Smooth muscle cell (in vitro differentiated cells): Measurements from ENCODE around the gene ANTXR1. TPM values are rescaled to one million over a fixed set of nuclear protein-coding genes. Genes with fewer than 3 reads are reported as not detected.
A peak's percentile ranks its signal among the peaks of the same experiment; 100 is the strongest.

Source experiments
- DNase-seq: peaks from one replicate; lab custom pipeline; 2025; ENCODE audit not compliant: unreplicated experiment; lab: John Stamatoyannopoulos, UW
- H2AFZ ChIP-seq: fragments of 200-600 bp; sonication (generic); 2 replicates; pipeline ENCODE4 v1.6.0; 2016; ENCODE audit warnings: antibody characterized with exemption, low read depth, mild to moderate bottlenecking
- H3F3A ChIP-seq: fragments of 200-600 bp; sonication (generic); 2 replicates; pipeline ENCODE4 v1.6.0; 2017; ENCODE audit warnings: antibody characterized with exemption, low read depth
- H3K27ac ChIP-seq: fragments of 200-600 bp; sonication (generic); 2 replicates; pipeline ENCODE4 v1.5.1; 2016; ENCODE audit warnings: low read depth, mild to moderate bottlenecking
- H3K27me3 ChIP-seq: fragments of 200-600 bp; sonication (generic); 2 replicates; pipeline ENCODE4 v1.6.1; 2016; ENCODE audit warnings: low read depth, mild to moderate bottlenecking
- H3K36me3 ChIP-seq: fragments of 200-600 bp; sonication (generic); 2 replicates; pipeline ENCODE4 v1.5.1; 2016; ENCODE audit warnings: low read depth
- H3K4me1 ChIP-seq: fragments of 200-600 bp; sonication (generic); 2 replicates; pipeline ENCODE4 v1.5.1; 2016; ENCODE audit warnings: low read depth
- H3K4me2 ChIP-seq: fragments of 200-600 bp; sonication (generic); 2 replicates; pipeline ENCODE4 v1.6.0; 2016; ENCODE audit warnings: mild to moderate bottlenecking
- H3K4me3 ChIP-seq: fragments of 200-600 bp; sonication (generic); 2 replicates; pipeline ENCODE4 v1.5.1; 2016; ENCODE audit warnings: mild to moderate bottlenecking
- H3K79me2 ChIP-seq: fragments of 200-600 bp; sonication (generic); 2 replicates; pipeline ENCODE4 v1.6.0; 2016; ENCODE audit warnings: low read depth, mild to moderate bottlenecking
- H3K9ac ChIP-seq: fragments of 200-600 bp; sonication (generic); 2 replicates; pipeline ENCODE4 v1.6.0; 2016; ENCODE audit warnings: low read depth
- H3K9me3 ChIP-seq: fragments of 200-600 bp; sonication (generic); replicated peaks from 2 replicates; pipeline ENCODE4 v1.5.1; 2016; ENCODE audit warnings: low read depth
- H4K20me1 ChIP-seq: fragments of 200-600 bp; sonication (generic); 2 replicates; pipeline ENCODE4 v1.6.0; 2016; ENCODE audit warnings: low read depth
- CTCF ChIP-seq: fragments of 200-600 bp; sonication (generic); IDR thresholded peaks from 2 replicates; pipeline ENCODE4 v1.5.1; 2017; ENCODE audit warnings: borderline replicate concordance, mild to moderate bottlenecking, antibody characterized with exemption; ENCODE audit not compliant: insufficient read depth, poor library complexity, severe bottlenecking
- WGBS: methylation state at CpG from one replicate; pipeline ENCODE4 v1.1.7; 2016; ENCODE audit warnings: low lambda C conversion rate; 5-methylcytosine and 5-hydroxymethylcytosine counted together
- polyA plus RNA-seq: library from polyadenylated mRNA; unstranded; fragments of >200 nt; fragmentation: Nextera tagmentation; extraction: Ambion mirVana; gene quantifications from 2 replicates; pipeline ENCODE4 v1.2.1, GENCODE V29; 2016
- total RNA-seq: library from RNA; depleted of rRNA; stranded (reverse); fragments of >200 nt; gene quantifications from 2 replicates; pipeline ENCODE4 v1.2.3, GENCODE V29; 2014

Gene ANTXR1
- total and polyA plus RNA-seq, 2 experiments from 2014 or later: 292 to 309 TPM

GRCh38 chr2:69074918-69075317 is 61.9 kb downstream of the ANTXR1 start:
- Histone ChIP-seq H4K20me1 (peaks cover 3% of the 10 kb centered on the region), H3K9me3 (no peaks in the 10 kb centered on the region), H3K9ac (no peak overlapping the region), H3K4me3 (no peak overlapping the region), H3K4me2 (no peak overlapping the region), H3K27me3 (no peaks in the 10 kb centered on the region), H3K36me3 (peaks cover 10% of the 10 kb centered on the region), H3K27ac (peak overlapping the region; percentile 99), H3K79me2 (peaks cover 11% of the 10 kb centered on the region), H2AFZ (no peak overlapping the region), H3F3A (peaks cover 56% of the 10 kb centered on the region), H3K4me1 (no peaks in the 10 kb centered on the region)
- no peak for DNase-seq
- 92% methylated on average over 4 of the region's 4 CpGs for WGBS
- no peak for TF ChIP-seq CTCF

GRCh38 chr2:69075486-69075885 is 62.5 kb downstream of the ANTXR1 start:
- peaks cover 11% of the 10 kb centered on the region for H3K79me2 ChIP-seq
- no peak for DNase-seq
- H3F3A ChIP-seq: peaks cover 55% of the 10 kb centered on the region
- H3K4me2 ChIP-seq: no peak overlapping the region
- H3K27me3 ChIP-seq: no peaks in the 10 kb centered on the region
- peaks cover 5% of the 10 kb centered on the region for H3K36me3 ChIP-seq
- no peak overlapping the region for H3K9ac ChIP-seq
- no peaks in the 10 kb centered on the region for H4K20me1 ChIP-seq
- H2AFZ ChIP-seq: no peak overlapping the region
- H3K4me1 ChIP-seq: no peaks in the 10 kb centered on the region
- 97% methylated on average over 1 of the region's 1 CpG for WGBS
- H3K9me3 ChIP-seq: no peaks in the 10 kb centered on the region
- peak overlapping the region; percentile 99 for H3K27ac ChIP-seq
- no peak overlapping the region for H3K4me3 ChIP-seq
- TF ChIP-seq CTCF: no peak

GRCh38 chr2:69076601-69077000 is 63.6 kb downstream of the ANTXR1 start:
- no peaks in the 10 kb centered on the region for H3K27me3 ChIP-seq
- H3K27ac ChIP-seq: peak overlapping the region; percentile 99
- peaks cover 4% of the 10 kb centered on the region for H3K36me3 ChIP-seq
- DNase-seq: no peak
- WGBS: 40% methylated on average over 2 of the region's 2 CpGs
- H3K4me1 ChIP-seq: no peaks in the 10 kb centered on the region
- TF ChIP-seq CTCF: no peak
- no peak overlapping the region for H2AFZ ChIP-seq
- no peak overlapping the region for H3K4me3 ChIP-seq
- peaks cover 64% of the 10 kb centered on the region for H3F3A ChIP-seq
- no peaks in the 10 kb centered on the region for H4K20me1 ChIP-seq
- no peaks in the 10 kb centered on the region for H3K9me3 ChIP-seq
- H3K4me2 ChIP-seq: no peak overlapping the region
- peaks cover 10% of the 10 kb centered on the region for H3K79me2 ChIP-seq
- no peak overlapping the region for H3K9ac ChIP-seq

- H3K36me3 ChIP-seq: peaks cover 4% of the 10 kb centered on the region
- no peak overlapping the region for H3K9ac ChIP-seq
- no peaks in the 10 kb centered on the region for H4K20me1 ChIP-seq
- H3K27me3 ChIP-seq: no peaks in the 10 kb centered on the region
- 48% methylated on average over 10 of the region's 10 CpGs for WGBS
- H3K4me3 ChIP-seq: no peak overlapping the region
- H3F3A ChIP-seq: peaks cover 66% of the 10 kb centered on the region
- TF ChIP-seq CTCF: no peak
- H3K4me2 ChIP-seq: peak overlapping the region; percentile 41
- DNase-seq: no peak
- H3K79me2 ChIP-seq: peaks cover 6% of the 10 kb centered on the region
- H3K9me3 ChIP-seq: no peaks in the 10 kb centered on the region
- H3K4me1 ChIP-seq: no peaks in the 10 kb centered on the region
- H3K27ac ChIP-seq: peak overlapping the region; percentile 99
- H2AFZ ChIP-seq: no peak overlapping the region
These were observed 64.4 kb downstream of the ANTXR1 start for GRCh38 chr2:69077252-69077950.
